Osteocyte (in vitro differentiated cells): ENCODE data around the gene TNFRSF8. TPM values are rescaled to one million over a fixed set of nuclear protein-coding genes. Genes with fewer than 3 reads are reported as not detected.

Experiments
- DNase-seq: peaks from one replicate; pipeline ENCODE4 v3.0.0; 2021; ENCODE audit warnings: mixed read lengths; ENCODE audit not compliant: unreplicated experiment; ENCODE audit errors: extremely low spot score
- H3K27ac Mint-ChIP-seq: one replicate; pipeline ENCODE4 v1.8.0; 2021; ENCODE audit warnings: mild to moderate bottlenecking, mixed read lengths; ENCODE audit not compliant: unreplicated experiment
- H3K27me3 Mint-ChIP-seq: one replicate; pipeline ENCODE4 v1.8.0; 2021; ENCODE audit warnings: mixed read lengths; ENCODE audit not compliant: unreplicated experiment
- H3K36me3 Mint-ChIP-seq: one replicate; pipeline ENCODE4 v1.8.0; 2021; ENCODE audit warnings: mixed read lengths; ENCODE audit not compliant: unreplicated experiment
- H3K4me1 Mint-ChIP-seq: one replicate; pipeline ENCODE4 v1.8.0; 2021; ENCODE audit warnings: mixed read lengths; ENCODE audit not compliant: unreplicated experiment
- H3K4me3 Mint-ChIP-seq: one replicate; pipeline ENCODE4 v1.8.0; 2021; ENCODE audit warnings: mild to moderate bottlenecking, moderate library complexity, mixed read lengths; ENCODE audit not compliant: unreplicated experiment
- H3K9me3 Mint-ChIP-seq: one replicate; pipeline ENCODE4 v1.8.0; 2021; ENCODE audit warnings: mixed read lengths; ENCODE audit not compliant: unreplicated experiment
- CTCF ChIP-seq: fragments of 200-600 bp; sonication (generic); IDR thresholded peaks from 2 replicates; pipeline ENCODE4 v1.5.0; 2021; ENCODE audit warnings: antibody characterized with exemption, mild to moderate bottlenecking, moderate library complexity
- total RNA-seq: library from RNA; stranded (reverse); gene quantifications from 2 replicates; pipeline ENCODE4 v1.2.1, GENCODE V29; 2021

The TNFRSF8 gene
- total RNA-seq, 1 donor from 2014 or later, result not detected

- TF ChIP-seq CTCF, result no peak
- H3K9me3 Mint-ChIP-seq, result no peaks in the 10 kb centered on the region
- H3K4me3 Mint-ChIP-seq, result no peak overlapping the region
- no peaks in the 10 kb centered on the region for H3K36me3 Mint-ChIP-seq
- no peak overlapping the region for H3K27ac Mint-ChIP-seq
- no peak for DNase-seq
- peaks cover 51% of the 10 kb centered on the region for H3K27me3 Mint-ChIP-seq
- peaks cover 20% of the 10 kb centered on the region for H3K4me1 Mint-ChIP-seq
Measured at GRCh38 chr1:12064073-12064969, 1.2 kb downstream of the TNFRSF8 start.

- Mint-ChIP-seq H3K27ac (no peak overlapping the region), H3K4me3 (no peak overlapping the region), H3K27me3 (peaks cover 44% of the 10 kb centered on the region), H3K36me3 (no peaks in the 10 kb centered on the region), H3K9me3 (no peaks in the 10 kb centered on the region), H3K4me1 (peaks cover 25% of the 10 kb centered on the region)
- DNase-seq, result no peak
- TF ChIP-seq CTCF, result no peak
Measured at GRCh38 chr1:12065872-12066271, 2.8 kb downstream of the TNFRSF8 start.

- TF ChIP-seq CTCF, result no peak
- Mint-ChIP-seq H3K4me1 (peaks cover 23% of the 10 kb centered on the region), H3K27me3 (peaks cover 27% of the 10 kb centered on the region), H3K36me3 (no peaks in the 10 kb centered on the region), H3K27ac (peak overlapping the region; percentile 41), H3K4me3 (peak overlapping the region; percentile 22), H3K9me3 (no peaks in the 10 kb centered on the region)
- DNase-seq, result no peak
Measured at GRCh38 chr1:12067900-12068821, 5.1 kb downstream of the TNFRSF8 start.

- Mint-ChIP-seq H3K4me3 (no peak overlapping the region), H3K9me3 (no peaks in the 10 kb centered on the region), H3K4me1 (peaks cover 18% of the 10 kb centered on the region), H3K36me3 (no peaks in the 10 kb centered on the region), H3K27ac (no peak overlapping the region), H3K27me3 (peaks cover 14% of the 10 kb centered on the region)
- TF ChIP-seq CTCF, result no peak
- no peak for DNase-seq
Measured at GRCh38 chr1:12069623-12070244, 6.6 kb downstream of the TNFRSF8 start.
